Neural cell (in vitro differentiated cells): ENCODE data around the gene PLA1A. TPM values are rescaled to one million over a fixed set of nuclear protein-coding genes. Genes with fewer than 3 reads are reported as not detected.

ENCODE experiments used
- H2AFZ ChIP-seq: fragments of 200-600, 300-800 bp; sonication (generic), shearing (Covaris generic); 2 replicates; pipeline ENCODE4 v1.6.0; 2014; ENCODE audit warnings: low read depth, mild to moderate bottlenecking, antibody characterized with exemption, low read length, moderate library complexity
- H3F3A ChIP-seq: fragments of 200-600 bp; shearing (Covaris generic); 2 replicates; pipeline ENCODE4 v1.6.1; 2016; ENCODE audit warnings: mild to moderate bottlenecking, moderate library complexity, mixed read lengths, antibody characterized with exemption, low read length; ENCODE audit not compliant: insufficient read depth, poor library complexity, severe bottlenecking
- H3K27ac ChIP-seq: fragments of 200-600, 300-800 bp; sonication (generic), shearing (Covaris generic); 2 replicates; pipeline ENCODE4 v1.5.1; 2014; ENCODE audit warnings: mild to moderate bottlenecking, low read length, moderate library complexity
- H3K27me3 ChIP-seq: fragments of 300-800, 200-600 bp; sonication (generic), shearing (Covaris generic); 2 replicates; pipeline ENCODE4 v1.6.0; 2014; ENCODE audit warnings: mild to moderate bottlenecking, low read depth, low read length, moderate library complexity; ENCODE audit not compliant: insufficient read depth
- H3K36me3 ChIP-seq: fragments of 300-800, 200-600 bp; sonication (generic), shearing (Covaris generic); 2 replicates; pipeline ENCODE4 v1.5.1; 2014; ENCODE audit warnings: mild to moderate bottlenecking, antibody characterized with exemption, low read length, moderate library complexity; ENCODE audit not compliant: insufficient read depth
- H3K4me2 ChIP-seq: fragments of 300-800, 200-600 bp; sonication (generic), shearing (Covaris generic); 2 replicates; pipeline ENCODE4 v1.6.0; 2014; ENCODE audit warnings: mild to moderate bottlenecking, low read length
- H3K4me3 ChIP-seq: fragments of 300-800, 200-600 bp; sonication (generic), shearing (Covaris generic); 2 replicates; pipeline ENCODE4 v1.5.1; 2014; ENCODE audit warnings: mild to moderate bottlenecking, low read length, moderate library complexity
- H3K79me2 ChIP-seq: fragments of 200-600 bp; shearing (Covaris generic); replicated peaks from 2 replicates; pipeline ENCODE4 v1.6.0; 2014; ENCODE audit warnings: mild to moderate bottlenecking, low read length, moderate library complexity; ENCODE audit not compliant: insufficient read depth
- H3K9ac ChIP-seq: fragments of 300-800, 200-600 bp; sonication (generic), shearing (Covaris generic); 2 replicates; pipeline ENCODE4 v1.6.1; 2016; ENCODE audit warnings: mild to moderate bottlenecking, low read length, mixed read lengths
- H3K9me2 ChIP-seq: fragments of 200-600 bp; shearing (Covaris generic); 2 replicates; pipeline ENCODE4 v1.6.1; 2016; ENCODE audit warnings: mild to moderate bottlenecking, low read length, mixed read lengths; ENCODE audit not compliant: insufficient read depth
- H3K9me3 ChIP-seq: fragments of 200-600, 300-800 bp; sonication (generic), shearing (Covaris generic); 2 replicates; pipeline ENCODE4 v1.6.1; 2016; ENCODE audit warnings: mild to moderate bottlenecking, mixed run types, low read length, moderate library complexity, mixed read lengths
- H4K20me1 ChIP-seq: fragments of 200-600 bp; shearing (Covaris generic); 2 replicates; pipeline ENCODE4 v1.6.1; 2016; ENCODE audit warnings: mild to moderate bottlenecking, mixed run types; ENCODE audit not compliant: insufficient read depth
- CTCF ChIP-seq: fragments of 450-650 bp; IDR thresholded peaks from 2 replicates; pipeline ENCODE4 v1.5.1; 2014; ENCODE audit warnings: antibody characterized with exemption, mild to moderate bottlenecking, moderate library complexity; ENCODE audit not compliant: poor library complexity, severe bottlenecking
- EP300 ChIP-seq: fragments of 450-650 bp; conservative IDR thresholded peaks from 2 replicates; pipeline ENCODE4 v1.6.1; 2014; ENCODE audit warnings: antibody characterized with exemption, mild to moderate bottlenecking, moderate library complexity; ENCODE audit not compliant: poor library complexity, severe bottlenecking
- EZH2 ChIP-seq: fragments of 200-600, 300-800 bp; shearing (Covaris generic), sonication (generic); IDR thresholded peaks from 2 replicates; pipeline ENCODE4 v1.6.1; 2014; ENCODE audit warnings: antibody characterized with exemption, low read length, borderline replicate concordance, mild to moderate bottlenecking; ENCODE audit not compliant: insufficient read depth, poor library complexity, severe bottlenecking
- MXI1 ChIP-seq: fragments of 450-650 bp; conservative IDR thresholded peaks from 2 replicates; pipeline ENCODE4 v1.6.1; 2014; ENCODE audit warnings: antibody characterized with exemption, mild to moderate bottlenecking; ENCODE audit not compliant: poor library complexity, severe bottlenecking
- POLR2AphosphoS5 ChIP-seq: IDR thresholded peaks from 2 replicates; pipeline ENCODE4 v1.6.1; 2012
- RAD21 ChIP-seq: fragments of 450-650 bp; conservative IDR thresholded peaks from 2 replicates; pipeline ENCODE4 v1.6.1; 2014; ENCODE audit warnings: antibody characterized with exemption, mild to moderate bottlenecking, moderate library complexity
- REST ChIP-seq: IDR thresholded peaks from 2 replicates; pipeline ENCODE4 v1.6.1; 2012; ENCODE audit warnings: borderline replicate concordance
- SMC3 ChIP-seq: fragments of 450-650 bp; conservative IDR thresholded peaks from 2 replicates; pipeline ENCODE4 v1.6.1; 2014; ENCODE audit warnings: antibody characterized with exemption, mild to moderate bottlenecking, moderate library complexity; ENCODE audit not compliant: poor library complexity
- TAF1 ChIP-seq: IDR thresholded peaks from 2 replicates; pipeline ENCODE4 v1.6.1; 2012; ENCODE audit warnings: low read depth
- polyA plus RNA-seq: library from polyadenylated mRNA; depleted of rRNA; stranded (reverse); fragments of >200 nt; gene quantifications from 2 replicates; pipeline ENCODE4 v1.2.3, GENCODE V29; 2014

Gene PLA1A
- polyA plus RNA-seq, 1 donor from 2014 or later: not detected

- Histone ChIP-seq H3F3A (no peaks in the 10 kb centered on the region), H3K4me3 (no peak overlapping the region), H3K9me2 (no peaks in the 10 kb centered on the region), H2AFZ (no peak overlapping the region), H3K27ac (no peak overlapping the region), H3K9me3 (no peaks in the 10 kb centered on the region), H3K4me2 (no peak overlapping the region), H4K20me1 (no peaks in the 10 kb centered on the region), H3K36me3 (no peaks in the 10 kb centered on the region), H3K9ac (no peak overlapping the region), H3K27me3 (no peaks in the 10 kb centered on the region), H3K79me2 (no peaks in the 10 kb centered on the region)
- no peak for TF ChIP-seq SMC3
- no peak for TF ChIP-seq RAD21
- no peak for TF ChIP-seq EP300
- TF ChIP-seq TAF1: no peak
- no peak for TF ChIP-seq EZH2
- no peak for TF ChIP-seq REST
- no peak for TF ChIP-seq POLR2AphosphoS5
- TF ChIP-seq MXI1: no peak
- TF ChIP-seq CTCF: no peak
Measured at GRCh38 chr3:119555929-119556328, 41.8 kb upstream of the PLA1A start.

GRCh38 chr3:119557192-119557876, 40.4 kb upstream of the PLA1A start:
- Histone ChIP-seq H3K9ac (no peak overlapping the region), H3K27ac (no peak overlapping the region), H4K20me1 (no peaks in the 10 kb centered on the region), H3K4me2 (no peak overlapping the region), H3K79me2 (no peaks in the 10 kb centered on the region), H3K9me2 (no peaks in the 10 kb centered on the region), H3K27me3 (no peaks in the 10 kb centered on the region), H3K36me3 (no peaks in the 10 kb centered on the region), H3K9me3 (no peaks in the 10 kb centered on the region), H2AFZ (no peak overlapping the region), H3K4me3 (no peak overlapping the region), H3F3A (no peaks in the 10 kb centered on the region)
- TF ChIP-seq REST (no peak), CTCF (no peak), EZH2 (no peak), POLR2AphosphoS5 (no peak), MXI1 (no peak)
